Thoracic aorta (tissue), 2 donors: Measurements from ENCODE around the gene TPO. TPM values are rescaled to one million over a fixed set of nuclear protein-coding genes. Genes with fewer than 3 reads are reported as not detected.

ENCODE experiments used
- ATAC-seq: fragments of 150-250 bp; one replicate; pipeline ENCODE4 v1.8.0; 2017; ENCODE audit warnings: low read depth; ENCODE audit not compliant: insufficient number of reproducible peaks, low FRiP score
- DNase-seq: peaks from one replicate; pipeline ENCODE4 v3.0.0-alpha.2; 2020; ENCODE audit warnings: low spot score
- H3K27ac ChIP-seq, 2 donors: fragments of 200-600 bp; sonication (generic); 1 replicate in 1 of 2; 2 replicates in 1 of 2; pipeline ENCODE4 v1.5.1; 2016; ENCODE audit warnings: mild to moderate bottlenecking in 2 of 2, moderate library complexity in 2 of 2
- H3K27me3 ChIP-seq: fragments of 200-600 bp; sonication (generic); replicated peaks from 2 replicates; pipeline ENCODE4 v1.6.0; 2016; ENCODE audit warnings: mild to moderate bottlenecking; ENCODE audit not compliant: insufficient read depth
- H3K36me3 ChIP-seq: fragments of 200-600 bp; sonication (generic); one replicate; pipeline ENCODE4 v1.5.1; 2016
- H3K4me1 ChIP-seq, 2 donors: fragments of 200-600 bp; sonication (generic); 1 replicate in 1 of 2; 2 replicates in 1 of 2; pipeline versions ENCODE4 v1.5.1 to v1.6.0; 2016; ENCODE audit warnings: low read depth in 2 of 2, mild to moderate bottlenecking in 1 of 2; ENCODE audit not compliant: control insufficient read depth in 1 of 2
- H3K4me3 ChIP-seq: fragments of 200-600 bp; sonication (generic); 2 replicates; pipeline ENCODE4 v1.5.1; 2016; ENCODE audit warnings: mild to moderate bottlenecking
- H3K9me3 ChIP-seq: fragments of 200-600 bp; sonication (generic); 2 replicates; pipeline ENCODE4 v1.5.1; 2016
- total RNA-seq, 2 donors: library from RNA; depleted of rRNA; stranded (reverse); fragments of >200 nt; gene quantifications; one replicate each; pipeline versions ENCODE4 v1.1.0 to v1.2.3, GENCODE V29; 2016
- TF ChIP-seq, protein P1 (sequence below): fragments of 200-600 bp; sonication (generic); IDR thresholded peaks from one replicate; pipeline ENCODE4 v1.5.1; 2019; ENCODE audit warnings: antibody characterized with exemption

The TPO gene
- total RNA-seq, 2 donors from 2014 or later = 8.1 to 24.1 TPM

GRCh38 chr2:1544478-1545069, 131.3 kb downstream of the TPO start:
- H3K9me3 ChIP-seq = no peaks in the 10 kb centered on the region
- H3K27ac ChIP-seq = no peak overlapping the region
- no peaks in the 10 kb centered on the region for H3K4me1 ChIP-seq
- TF ChIP-seq, protein P1, sequence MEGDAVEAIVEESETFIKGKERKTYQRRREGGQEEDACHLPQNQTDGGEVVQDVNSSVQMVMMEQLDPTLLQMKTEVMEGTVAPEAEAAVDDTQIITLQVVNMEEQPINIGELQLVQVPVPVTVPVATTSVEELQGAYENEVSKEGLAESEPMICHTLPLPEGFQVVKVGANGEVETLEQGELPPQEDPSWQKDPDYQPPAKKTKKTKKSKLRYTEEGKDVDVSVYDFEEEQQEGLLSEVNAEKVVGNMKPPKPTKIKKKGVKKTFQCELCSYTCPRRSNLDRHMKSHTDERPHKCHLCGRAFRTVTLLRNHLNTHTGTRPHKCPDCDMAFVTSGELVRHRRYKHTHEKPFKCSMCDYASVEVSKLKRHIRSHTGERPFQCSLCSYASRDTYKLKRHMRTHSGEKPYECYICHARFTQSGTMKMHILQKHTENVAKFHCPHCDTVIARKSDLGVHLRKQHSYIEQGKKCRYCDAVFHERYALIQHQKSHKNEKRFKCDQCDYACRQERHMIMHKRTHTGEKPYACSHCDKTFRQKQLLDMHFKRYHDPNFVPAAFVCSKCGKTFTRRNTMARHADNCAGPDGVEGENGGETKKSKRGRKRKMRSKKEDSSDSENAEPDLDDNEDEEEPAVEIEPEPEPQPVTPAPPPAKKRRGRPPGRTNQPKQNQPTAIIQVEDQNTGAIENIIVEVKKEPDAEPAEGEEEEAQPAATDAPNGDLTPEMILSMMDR = no peak
- H3K4me3 ChIP-seq = no peak overlapping the region
- no peaks in the 10 kb centered on the region for H3K36me3 ChIP-seq
- no peak for ATAC-seq
- DNase-seq = no peak
- H3K27me3 ChIP-seq = no peaks in the 10 kb centered on the region

DNA sequence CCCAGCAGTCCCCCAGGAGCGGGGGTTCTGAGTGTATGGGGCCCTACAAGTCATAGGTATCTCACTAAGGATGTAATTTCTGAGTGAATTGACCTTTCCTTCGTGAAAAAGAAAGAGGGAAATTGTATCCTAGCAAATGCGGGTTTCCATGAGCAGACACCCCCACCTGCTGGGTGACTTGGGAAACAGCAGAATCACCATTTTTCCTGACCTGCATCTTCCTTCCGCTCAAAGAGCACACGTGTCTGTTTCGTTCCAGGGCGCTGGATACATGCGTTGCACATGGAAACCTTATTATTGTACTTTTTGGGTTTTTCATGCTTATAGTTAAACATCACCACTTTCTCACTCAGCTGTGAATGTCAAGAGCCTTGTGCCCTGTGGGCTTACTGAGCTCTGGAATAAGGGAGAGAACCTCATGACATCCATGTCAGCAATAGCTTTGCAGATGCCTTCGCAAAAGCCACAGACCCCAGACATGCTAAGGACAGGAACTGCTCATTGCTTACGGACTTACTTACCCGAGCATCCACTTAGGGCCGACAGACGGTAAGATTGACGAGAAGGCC, 132.8 kb downstream of the TPO start:
- Histone ChIP-seq H3K27me3 (no peaks in the 10 kb centered on the region), H3K9me3 (no peaks in the 10 kb centered on the region), H3K36me3 (no peaks in the 10 kb centered on the region), H3K4me3 (no peak overlapping the region), H3K4me1 (peaks cover 0 to 7% of the 10 kb centered on the region in 2 donors), H3K27ac (no peak overlapping the region)
- ATAC-seq = no peak
- TF ChIP-seq, protein P1 = peak; percentile 63
- no peak for DNase-seq

GRCh38 chr2:1546901-1547300, 133.6 kb downstream of the TPO start:
- Histone ChIP-seq H3K4me1 (peaks cover 0 to 7% of the 10 kb centered on the region in 2 donors), H3K9me3 (no peaks in the 10 kb centered on the region), H3K27me3 (no peaks in the 10 kb centered on the region), H3K4me3 (no peak overlapping the region), H3K36me3 (no peaks in the 10 kb centered on the region), H3K27ac (no peak overlapping the region)
- TF ChIP-seq, protein P1 = no peak
- no peak for DNase-seq
- ATAC-seq = no peak

GRCh38 chr2:1548910-1549673, 135.8 kb downstream of the TPO start:
- no peak overlapping the region for H3K4me3 ChIP-seq
- no peaks in the 10 kb centered on the region for H3K9me3 ChIP-seq
- DNase-seq (no peak), ATAC-seq (no peak)
- TF ChIP-seq, protein P1 = no peak
- H3K27ac ChIP-seq = no peak overlapping the region
- H3K36me3 ChIP-seq = no peaks in the 10 kb centered on the region
- H3K27me3 ChIP-seq = no peaks in the 10 kb centered on the region
- H3K4me1 ChIP-seq = peaks cover 0 to 7% of the 10 kb centered on the region in 2 donors

DNA sequence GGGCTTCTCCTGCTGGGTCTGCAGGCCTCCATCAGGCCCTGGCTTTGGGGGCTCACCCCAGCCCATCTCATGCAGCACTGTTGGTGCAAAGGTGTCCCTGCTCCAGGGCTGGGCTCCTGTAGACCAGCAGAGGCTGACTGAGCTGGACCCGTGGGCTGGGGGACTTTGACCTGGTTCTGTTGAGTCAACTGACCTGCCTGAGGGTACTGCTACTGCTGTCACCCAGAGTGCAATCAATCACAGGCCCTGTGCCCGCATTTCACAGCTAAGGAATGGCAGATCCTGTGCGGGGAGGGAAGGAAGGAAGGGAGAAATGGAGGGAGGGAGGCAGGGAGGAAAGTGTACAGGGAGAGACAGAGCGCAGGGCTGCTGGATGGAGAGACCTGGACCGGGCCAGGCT, 136.8 kb downstream of the TPO start:
- no peaks in the 10 kb centered on the region for H3K27me3 ChIP-seq
- TF ChIP-seq, protein P1 = no peak
- no peaks in the 10 kb centered on the region for H3K9me3 ChIP-seq
- DNase-seq (no peak), ATAC-seq (no peak)
- H3K36me3 ChIP-seq = no peaks in the 10 kb centered on the region
- H3K27ac ChIP-seq = no peak overlapping the region
- peaks cover 0 to 7% of the 10 kb centered on the region in 2 donors for H3K4me1 ChIP-seq
- H3K4me3 ChIP-seq = no peak overlapping the region
